Ecto neural progenitor cell (in vitro differentiated cells): ENCODE results near the gene SUB1.
A peak's percentile ranks its signal among the peaks of the same experiment; 100 is the strongest.
"Not testable (repeated sequence)": the region's sequence is repeated elsewhere in the genome, so short reads cannot be mapped to it uniquely, and the experiment has no call there.

Source experiments
- DNase-seq: peaks from one replicate; pipeline ENCODE4 v3.0.0-alpha.2; 2018; ENCODE audit warnings: low spot score

SUB1 gene

DNA sequence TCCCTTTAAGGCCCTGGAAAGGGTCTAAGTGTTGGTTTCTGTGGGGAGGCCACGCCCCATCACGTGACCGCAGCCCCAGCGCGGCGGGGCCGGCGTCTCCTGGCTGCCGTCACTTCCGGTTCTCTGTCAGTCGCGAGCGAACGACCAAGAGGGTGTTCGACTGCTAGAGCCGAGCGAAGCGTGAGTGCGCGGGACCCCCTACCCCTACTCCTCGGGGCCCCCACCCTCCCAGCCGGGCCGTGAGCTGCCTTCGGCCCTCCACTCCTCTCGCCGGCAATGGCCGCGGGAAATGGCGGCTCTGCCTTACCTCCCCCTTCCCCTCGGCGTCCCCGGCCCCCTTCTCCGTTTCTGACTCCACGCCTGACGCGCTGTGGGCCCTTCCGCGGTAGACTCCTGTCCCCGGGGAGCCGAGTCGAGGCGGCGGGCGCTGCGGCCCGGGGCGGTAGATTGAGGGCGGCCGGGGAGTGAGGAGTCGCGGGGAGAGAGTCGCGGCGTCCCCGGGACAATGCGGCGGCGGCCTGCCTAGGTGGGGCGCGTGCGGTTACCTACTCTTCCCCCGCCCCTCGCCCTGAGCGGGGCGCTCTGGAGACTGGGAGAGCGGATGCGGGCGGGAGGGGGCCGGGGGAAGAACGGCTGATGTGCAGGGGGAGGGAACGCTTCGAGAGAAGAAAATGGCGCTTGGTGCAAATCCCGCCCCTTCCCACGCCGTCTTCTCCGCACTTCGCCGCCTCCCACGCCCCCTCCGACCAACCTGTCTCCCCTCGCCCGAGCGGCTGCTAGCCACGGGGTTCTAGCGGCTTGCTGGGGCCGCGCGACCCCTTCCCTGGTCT is at the start of gene SUB1:
Gene SUB1 (plus strand): TSS at position 112 of the 830 bp plus-strand sequence. CDS start 2,956 bp downstream, outside the sequence.
- DNase-seq: peak; percentile 95

GRCh38 chr5:32536246-32536645 is 49.1 kb upstream of the SUB1 start:
- no peak for DNase-seq

- DNase-seq: not testable (repeated sequence)
These were observed 47.8 kb upstream of the SUB1 start for GRCh38 chr5:32537437-32538029.

- no peak for DNase-seq
These were observed 47.3 kb upstream of the SUB1 start for GRCh38 chr5:32538031-32538547.

DNA sequence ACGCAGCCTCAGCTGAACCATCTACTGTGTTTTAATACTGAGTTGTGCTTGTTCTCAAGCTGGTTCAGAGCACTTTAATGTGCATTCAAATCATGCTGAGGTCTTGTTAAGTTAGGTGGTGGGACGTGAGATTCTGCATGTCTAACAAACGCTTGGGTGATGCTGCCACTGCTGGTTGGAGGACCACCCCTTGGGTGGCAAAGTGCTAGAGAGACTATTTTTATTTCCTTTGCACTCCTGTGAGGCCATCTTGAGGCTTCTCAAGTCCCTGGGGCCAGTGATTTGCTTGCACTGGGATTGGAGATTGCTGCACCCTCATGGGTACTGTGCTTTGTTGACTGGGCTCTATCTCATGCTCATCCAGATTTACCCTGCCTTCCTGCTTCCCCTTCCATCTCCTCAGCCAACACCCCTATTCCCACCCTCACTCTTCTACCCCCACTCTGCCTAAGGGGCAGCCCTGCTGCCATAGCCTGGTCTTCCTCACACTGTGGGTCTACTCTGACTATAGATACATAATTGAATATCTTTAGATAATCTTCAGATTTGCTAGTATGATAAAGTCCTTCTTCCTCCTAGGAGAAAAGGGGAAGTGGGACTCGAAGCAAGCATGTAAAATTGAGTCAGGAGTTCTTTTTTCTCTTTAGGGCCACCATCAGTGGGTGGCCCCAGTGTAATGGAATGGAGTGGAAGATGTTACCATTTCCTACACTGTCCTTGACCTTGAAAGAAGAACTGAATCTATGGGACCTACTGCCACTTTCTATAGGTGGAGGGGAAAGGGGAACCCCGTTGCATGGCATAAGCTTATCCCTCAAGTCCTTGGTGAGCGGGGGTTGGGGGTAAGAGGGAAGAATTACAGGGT is 45.1 kb upstream of the SUB1 start:
- no peak for DNase-seq

DNA sequence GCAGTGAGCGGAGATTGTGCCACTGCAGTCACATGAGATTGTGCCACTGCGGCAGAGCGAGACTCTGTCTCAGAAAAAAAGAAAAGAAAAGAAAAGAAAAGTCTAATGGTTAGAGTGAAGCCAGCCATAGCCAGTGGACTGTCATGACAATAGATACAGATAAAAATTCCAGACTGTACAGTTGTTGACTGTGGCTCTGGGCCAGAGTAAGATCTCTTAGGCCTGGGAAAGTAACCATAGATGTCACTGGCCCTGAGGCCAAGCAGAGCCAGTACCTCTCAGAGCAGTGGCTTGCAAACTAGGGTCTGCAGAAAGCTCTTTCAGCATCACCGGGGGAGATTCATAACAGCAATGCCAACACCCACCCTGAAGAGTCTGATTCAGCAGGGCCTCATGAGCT is 44.1 kb upstream of the SUB1 start:
- DNase-seq: no peak

- no peak for DNase-seq
These were observed 42.9 kb upstream of the SUB1 start for GRCh38 chr5:32542216-32543059.

DNA sequence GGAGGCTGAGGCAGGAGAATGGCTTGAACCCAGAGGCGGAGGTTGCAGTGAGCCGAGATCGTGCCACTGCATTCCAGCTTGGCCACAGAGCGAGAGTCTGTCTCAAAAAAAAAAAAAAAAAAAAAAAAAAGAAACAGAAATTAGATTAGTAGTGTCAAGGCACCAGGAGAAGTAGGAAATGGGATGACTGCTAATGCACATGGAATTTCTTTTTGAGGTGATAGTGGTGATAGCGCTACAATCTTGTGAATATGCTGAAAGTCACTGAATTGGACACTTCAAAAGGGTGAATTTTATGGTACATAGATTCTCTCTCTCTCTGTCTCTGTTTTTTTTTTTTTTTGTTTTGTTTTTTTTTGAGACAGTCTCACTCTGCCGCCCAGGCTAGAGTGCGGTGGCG is 42.1 kb upstream of the SUB1 start:
- DNase-seq: no peak

- no peak for DNase-seq
These were observed 40.1 kb upstream of the SUB1 start for GRCh38 chr5:32545102-32545800.

GRCh38 chr5:32551194-32551593 is 34.2 kb upstream of the SUB1 start:
- no peak for DNase-seq

DNA sequence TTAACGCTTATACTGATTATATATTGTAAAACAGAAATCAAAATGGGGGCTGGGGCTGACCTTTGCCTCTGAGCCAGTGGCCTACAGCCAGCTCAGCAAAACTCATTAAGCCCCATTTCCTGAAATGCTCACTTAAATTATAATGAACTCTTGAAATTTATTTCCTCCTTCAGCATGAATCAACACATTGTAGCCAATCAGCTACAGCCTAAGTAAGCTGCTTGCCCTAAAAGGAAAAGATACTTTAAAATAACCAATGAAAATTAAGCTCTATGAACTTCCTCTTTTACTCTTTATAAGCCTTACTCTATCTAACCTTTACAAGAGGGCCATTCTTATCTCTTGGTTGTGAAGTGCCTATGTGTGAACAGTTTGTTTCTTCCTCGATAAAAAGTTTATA is 33.5 kb upstream of the SUB1 start:
- no peak for DNase-seq

DNA sequence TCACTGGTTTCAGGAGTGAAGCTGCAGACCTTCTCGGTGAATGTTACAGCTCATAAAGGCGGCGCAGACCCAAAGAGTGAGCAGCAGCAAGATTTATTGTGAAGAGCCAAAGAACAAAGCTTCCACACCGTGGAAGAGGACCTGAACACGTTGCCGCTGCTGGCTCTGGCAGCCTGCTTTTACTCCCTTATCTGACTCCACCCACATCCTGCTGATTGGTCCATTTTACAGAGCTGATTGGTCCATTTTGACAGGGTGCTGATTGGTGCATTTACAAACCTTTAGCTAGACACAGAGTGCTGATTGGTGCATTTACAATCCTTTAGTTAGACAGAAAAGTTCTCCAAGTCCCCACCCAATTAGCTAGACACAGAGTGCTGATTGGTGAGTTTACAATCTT is 32.9 kb upstream of the SUB1 start:
- DNase-seq: not testable (repeated sequence)

DNA sequence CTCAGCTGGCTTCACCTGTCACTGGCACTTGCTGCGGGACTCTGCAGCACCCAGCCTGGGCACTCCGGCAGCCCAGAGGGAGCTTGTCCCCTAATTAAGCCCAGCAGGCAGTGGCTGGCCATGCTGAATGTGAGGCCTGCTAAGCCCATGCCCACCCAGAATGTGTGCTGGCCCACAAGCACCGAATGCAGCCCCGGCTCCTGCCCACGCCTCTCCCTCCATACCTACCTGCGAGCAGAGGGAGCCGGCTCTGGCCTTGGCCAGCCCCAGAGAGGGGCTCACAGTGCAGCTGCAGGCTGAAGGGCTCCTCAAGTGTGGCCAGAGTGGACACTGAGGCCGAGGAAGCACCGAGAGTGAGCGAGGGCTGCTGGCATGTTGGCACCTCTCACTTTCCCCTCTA is 32.4 kb upstream of the SUB1 start:
- no peak for DNase-seq

DNA sequence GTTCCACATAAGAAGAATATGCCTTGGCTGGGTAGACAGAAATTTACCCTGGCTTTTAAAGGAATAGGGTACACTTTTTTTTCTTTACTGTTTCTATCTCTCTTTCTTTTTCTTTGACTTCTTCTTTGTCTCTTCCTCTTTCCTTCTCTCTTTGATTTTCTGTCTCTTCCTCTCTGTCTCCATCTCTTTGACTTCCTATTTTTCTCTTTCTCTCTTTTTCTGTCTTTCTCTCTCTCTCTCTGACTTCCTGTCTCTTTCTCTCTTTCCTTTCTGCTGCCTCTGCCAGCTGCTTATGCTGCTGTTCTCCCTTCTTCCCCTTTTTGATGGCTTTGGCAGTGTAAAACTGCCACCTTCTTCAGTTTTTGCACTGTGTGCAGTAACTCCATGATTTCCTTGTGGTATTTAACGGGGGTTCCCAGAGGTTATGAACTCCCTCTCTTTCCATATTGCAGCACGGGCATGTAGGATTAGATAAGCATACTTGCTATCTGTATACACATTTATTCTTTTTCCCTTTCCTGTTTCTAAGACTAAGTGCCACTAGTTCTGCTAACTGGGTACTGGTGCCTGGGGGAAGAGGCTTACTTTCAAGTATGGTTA is 31.1 kb upstream of the SUB1 start:
- not testable (repeated sequence) for DNase-seq

- DNase-seq: not testable (repeated sequence)
These were observed 28.8 kb upstream of the SUB1 start for GRCh38 chr5:32556543-32556942.

GRCh38 chr5:32559411-32559810 is 25.9 kb upstream of the SUB1 start:
- DNase-seq: no peak

- DNase-seq: no peak
These were observed 25.4 kb upstream of the SUB1 start for GRCh38 chr5:32559921-32560320.

DNA sequence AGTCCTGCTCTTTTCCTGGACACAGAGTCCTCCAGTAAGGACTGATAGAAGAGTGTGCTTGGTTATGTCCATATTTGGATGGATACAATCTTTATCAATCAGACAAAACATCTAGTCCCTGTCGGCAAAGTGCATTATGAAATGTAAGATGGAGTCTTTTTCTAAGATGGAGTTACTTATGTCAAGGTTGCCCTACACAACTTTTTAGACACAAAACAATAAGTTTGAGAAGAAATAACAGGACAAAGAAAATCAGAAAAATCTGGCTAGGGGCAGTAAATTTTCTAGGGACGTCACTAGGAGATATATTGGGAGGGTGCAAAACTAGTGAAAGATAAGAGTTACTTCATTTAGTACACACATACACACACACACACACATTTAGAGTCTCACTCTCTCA is 23.3 kb upstream of the SUB1 start:
- no peak for DNase-seq

GRCh38 chr5:32562843-32563242 is 22.5 kb upstream of the SUB1 start:
- DNase-seq: no peak

GRCh38 chr5:32563614-32564013 is 21.7 kb upstream of the SUB1 start:
- no peak for DNase-seq

GRCh38 chr5:32565145-32565544 is 20.2 kb upstream of the SUB1 start:
- DNase-seq: no peak
